OCI-LY1 (cell line): Measurements from ENCODE around the gene MON2.

Experiments used
- EZH2 ChIP-seq: fragments of 200-600 bp; sonication (generic), shearing (Covaris generic); IDR thresholded peaks from 2 replicates; pipeline ENCODE4 v1.8.0; 2017; ENCODE audit warnings: borderline replicate concordance, mixed run types, mild to moderate bottlenecking, antibody characterized with exemption, low read length, moderate library complexity, mixed read lengths
- TF ChIP-seq, protein P1 (sequence below): fragments of 200-600 bp; sonication (generic), shearing (Covaris generic); IDR thresholded peaks from 2 replicates; pipeline ENCODE4 v1.5.1; 2017; ENCODE audit warnings: mild to moderate bottlenecking, antibody characterized with exemption, low read length, moderate library complexity, mixed read lengths

DNA sequence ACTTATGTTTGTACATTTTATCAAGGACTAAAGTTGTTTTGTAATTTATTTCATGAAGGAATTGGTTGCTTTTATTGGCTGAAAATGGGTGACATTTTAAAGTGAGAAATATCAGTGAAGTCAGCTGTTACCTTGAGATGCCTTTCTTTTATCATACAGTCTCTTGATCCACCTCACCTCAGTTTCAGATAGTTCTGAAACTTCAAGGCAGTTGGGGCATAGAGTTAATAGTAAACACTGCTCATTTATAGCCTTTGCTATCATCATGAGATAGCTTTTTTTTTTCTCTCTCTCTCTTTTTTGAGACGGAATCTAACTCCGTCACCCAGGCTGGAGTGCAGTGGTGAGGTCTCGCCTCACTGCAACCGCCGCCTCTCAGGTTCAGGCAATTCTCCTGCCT, 76.7 kb downstream of the MON2 start:
- TF ChIP-seq, protein P1, sequence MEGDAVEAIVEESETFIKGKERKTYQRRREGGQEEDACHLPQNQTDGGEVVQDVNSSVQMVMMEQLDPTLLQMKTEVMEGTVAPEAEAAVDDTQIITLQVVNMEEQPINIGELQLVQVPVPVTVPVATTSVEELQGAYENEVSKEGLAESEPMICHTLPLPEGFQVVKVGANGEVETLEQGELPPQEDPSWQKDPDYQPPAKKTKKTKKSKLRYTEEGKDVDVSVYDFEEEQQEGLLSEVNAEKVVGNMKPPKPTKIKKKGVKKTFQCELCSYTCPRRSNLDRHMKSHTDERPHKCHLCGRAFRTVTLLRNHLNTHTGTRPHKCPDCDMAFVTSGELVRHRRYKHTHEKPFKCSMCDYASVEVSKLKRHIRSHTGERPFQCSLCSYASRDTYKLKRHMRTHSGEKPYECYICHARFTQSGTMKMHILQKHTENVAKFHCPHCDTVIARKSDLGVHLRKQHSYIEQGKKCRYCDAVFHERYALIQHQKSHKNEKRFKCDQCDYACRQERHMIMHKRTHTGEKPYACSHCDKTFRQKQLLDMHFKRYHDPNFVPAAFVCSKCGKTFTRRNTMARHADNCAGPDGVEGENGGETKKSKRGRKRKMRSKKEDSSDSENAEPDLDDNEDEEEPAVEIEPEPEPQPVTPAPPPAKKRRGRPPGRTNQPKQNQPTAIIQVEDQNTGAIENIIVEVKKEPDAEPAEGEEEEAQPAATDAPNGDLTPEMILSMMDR, result no peak
- TF ChIP-seq EZH2, result no peak
